COLO829 (cell line): ENCODE results near the gene ALDH1B1.
A peak's percentile ranks its signal among the peaks of the same experiment; 100 is the strongest.

Experiments
- DNase-seq: peaks from one replicate; pipeline ENCODE4 v3.0.0; 2012; ENCODE audit warnings: low spot score

Gene ALDH1B1

DNA sequence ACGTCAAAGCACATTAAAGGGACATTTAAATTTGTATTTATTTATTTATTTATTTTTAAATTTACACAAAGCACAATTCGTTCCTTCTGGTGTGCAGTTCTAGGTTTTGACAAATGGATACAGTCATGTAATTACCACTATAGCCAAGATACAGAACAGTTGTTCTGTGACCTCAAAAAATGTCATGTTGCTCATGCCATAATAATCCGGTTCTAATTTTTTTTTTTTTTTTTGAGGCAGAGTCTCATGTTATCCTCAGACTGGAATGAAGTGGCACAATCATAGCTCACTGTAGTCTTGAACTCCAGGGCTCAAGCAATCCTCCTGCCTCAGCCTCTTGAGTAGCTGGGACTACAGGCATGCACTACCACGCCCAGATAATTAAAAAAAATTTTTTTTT lies 24.0 kb downstream of the ALDH1B1 start:
- DNase-seq, result no peak

DNA sequence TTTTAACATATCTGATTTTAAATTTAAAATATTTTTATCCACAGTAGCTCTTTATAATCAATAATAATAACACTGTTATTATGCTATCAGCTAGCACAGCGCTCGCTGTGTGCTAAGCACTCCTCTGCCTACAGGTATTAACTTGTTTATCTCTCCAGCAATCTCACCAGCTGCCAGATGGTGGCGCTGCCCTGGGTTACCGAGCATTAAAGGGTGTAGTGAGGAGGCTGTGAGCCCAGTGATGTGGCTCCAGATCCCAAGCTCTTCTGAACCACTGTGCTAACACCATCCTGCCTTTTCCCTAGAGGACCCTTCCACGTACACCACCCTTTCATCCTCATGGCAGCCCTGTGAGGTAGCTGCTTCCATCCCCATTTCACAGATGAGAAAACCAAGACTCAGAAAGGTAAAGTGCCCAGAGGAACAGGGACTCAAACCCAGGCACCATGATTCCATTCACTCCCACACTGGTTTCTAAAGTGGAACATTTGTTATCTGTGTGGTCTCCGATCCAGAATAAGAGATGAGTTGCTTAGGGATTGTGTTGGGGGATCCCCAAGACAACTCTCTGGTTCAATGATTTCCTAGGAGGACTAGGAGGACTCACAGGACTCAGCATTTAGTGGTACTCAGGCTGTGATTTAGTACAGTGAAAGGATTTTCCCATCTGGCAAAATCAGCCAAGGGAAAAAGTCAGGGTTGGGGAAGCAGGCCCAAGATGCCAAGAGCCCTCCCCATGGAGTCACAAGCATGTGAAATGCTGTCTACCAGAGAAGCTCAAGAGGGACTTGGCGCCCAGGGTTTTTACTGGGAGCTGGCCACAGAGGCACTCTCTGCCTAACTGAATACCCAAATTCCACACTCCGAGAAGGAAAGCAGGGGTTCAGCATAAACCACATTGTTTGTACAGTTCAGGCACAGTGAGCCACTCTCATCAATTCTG lies 24.8 kb downstream of the ALDH1B1 start:
- peak; percentile 45 for DNase-seq

DNA sequence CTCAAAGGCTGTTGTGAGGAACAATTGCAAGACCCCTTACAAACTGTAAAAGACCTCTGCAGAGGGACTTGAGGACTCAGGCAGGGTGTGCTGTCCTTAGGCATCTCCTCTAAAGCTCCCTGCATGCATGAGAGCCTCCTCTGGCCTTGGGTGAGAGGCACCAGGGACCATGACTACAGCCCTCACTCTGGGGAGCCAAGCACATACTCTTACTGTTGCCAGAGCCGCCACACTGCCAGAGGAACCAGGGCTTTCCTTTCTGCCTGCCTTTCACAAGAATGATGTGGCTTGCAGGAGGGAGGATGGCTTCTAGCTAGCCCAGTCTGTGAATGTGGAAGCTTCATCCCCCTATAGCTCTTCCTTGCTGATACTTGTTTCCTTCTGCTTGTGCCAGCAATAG lies 25.9 kb downstream of the ALDH1B1 start:
- no peak for DNase-seq

DNA sequence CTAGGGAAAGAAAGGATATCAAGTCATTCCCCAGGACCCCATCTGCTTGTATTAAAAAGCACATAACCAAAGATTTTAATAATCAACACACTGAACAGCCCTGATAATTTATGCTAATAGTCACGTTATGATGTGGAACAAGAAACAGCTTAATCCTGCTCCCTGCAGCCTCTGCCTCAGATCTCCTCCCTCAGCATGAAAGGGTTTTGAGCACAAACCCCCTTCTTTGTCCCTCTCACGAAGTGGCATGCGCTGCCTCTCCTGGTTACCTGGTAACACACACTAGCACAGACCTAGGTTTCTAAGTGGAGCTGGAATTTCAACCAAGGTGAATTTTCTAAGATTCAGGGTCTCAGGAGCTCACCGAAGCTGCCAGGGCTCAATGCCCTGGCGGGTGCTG lies 26.7 kb downstream of the ALDH1B1 start:
- no peak for DNase-seq

DNA sequence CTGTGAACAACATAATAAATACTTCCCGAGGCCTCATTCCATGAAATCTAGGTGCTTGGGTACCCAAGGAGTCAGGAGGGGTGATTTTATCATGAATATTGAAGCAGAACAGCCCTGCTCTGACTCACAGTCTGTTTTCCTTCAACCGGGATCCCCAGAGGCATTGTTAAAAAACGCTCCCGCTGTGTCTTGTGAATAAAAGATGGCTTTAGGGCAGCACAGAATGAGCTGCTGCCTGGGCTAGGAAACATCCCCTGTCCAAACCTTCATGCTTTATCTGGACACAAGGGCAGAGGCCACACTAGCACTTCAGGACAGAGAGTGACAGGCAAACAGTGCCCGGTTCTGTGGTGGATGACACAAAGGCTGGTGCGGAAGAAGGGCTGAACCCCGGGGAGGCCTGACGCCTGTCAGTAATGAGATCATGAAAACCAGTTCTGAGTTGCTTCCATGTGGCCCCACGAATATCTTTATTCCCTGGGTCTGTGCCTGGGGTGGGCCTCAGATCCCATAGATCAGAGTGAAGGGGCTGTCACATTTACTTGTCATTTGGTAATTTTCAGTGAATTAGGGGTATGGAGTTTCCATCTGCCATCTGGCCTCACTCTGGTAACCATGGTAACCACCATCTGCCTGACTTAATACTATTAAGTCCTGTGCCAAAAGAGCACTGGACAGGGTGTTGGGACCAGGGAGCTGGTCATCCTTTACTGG lies 29.2 kb downstream of the ALDH1B1 start:
- peak; percentile 59 for DNase-seq

DNA sequence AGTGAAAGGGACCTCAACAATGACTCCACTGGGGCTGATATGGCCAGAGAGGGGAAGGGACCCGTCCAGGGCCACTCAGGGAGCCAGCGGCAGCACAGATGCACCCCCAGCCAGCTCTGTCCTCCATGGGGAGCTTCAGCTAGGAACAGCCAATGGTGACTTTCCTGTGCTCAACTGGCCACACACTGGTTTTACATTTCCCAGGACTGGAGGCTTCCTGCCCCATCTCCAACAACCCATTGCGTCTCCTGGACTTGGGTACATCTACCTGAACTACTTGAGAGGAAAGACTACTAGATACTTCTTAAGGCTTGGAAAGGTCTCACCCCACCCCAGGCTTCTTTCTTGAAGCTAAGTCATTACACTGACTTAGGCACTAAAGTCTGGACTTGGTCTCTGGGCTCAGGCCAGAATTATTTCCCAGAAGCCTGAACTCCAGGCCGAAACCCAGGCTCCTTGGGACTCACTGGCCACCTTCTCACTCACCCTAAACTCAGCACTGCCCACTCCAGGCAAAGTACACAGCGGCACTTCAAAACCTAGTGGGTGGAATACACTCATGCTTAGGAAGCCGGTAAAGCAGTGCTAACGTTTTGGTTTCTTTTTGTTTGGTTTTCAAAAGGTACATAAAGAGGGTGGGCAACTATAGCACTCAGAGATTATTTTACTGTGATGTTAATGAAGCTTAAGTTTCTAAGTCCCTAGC lies 30.2 kb downstream of the ALDH1B1 start:
- no peak for DNase-seq

DNA sequence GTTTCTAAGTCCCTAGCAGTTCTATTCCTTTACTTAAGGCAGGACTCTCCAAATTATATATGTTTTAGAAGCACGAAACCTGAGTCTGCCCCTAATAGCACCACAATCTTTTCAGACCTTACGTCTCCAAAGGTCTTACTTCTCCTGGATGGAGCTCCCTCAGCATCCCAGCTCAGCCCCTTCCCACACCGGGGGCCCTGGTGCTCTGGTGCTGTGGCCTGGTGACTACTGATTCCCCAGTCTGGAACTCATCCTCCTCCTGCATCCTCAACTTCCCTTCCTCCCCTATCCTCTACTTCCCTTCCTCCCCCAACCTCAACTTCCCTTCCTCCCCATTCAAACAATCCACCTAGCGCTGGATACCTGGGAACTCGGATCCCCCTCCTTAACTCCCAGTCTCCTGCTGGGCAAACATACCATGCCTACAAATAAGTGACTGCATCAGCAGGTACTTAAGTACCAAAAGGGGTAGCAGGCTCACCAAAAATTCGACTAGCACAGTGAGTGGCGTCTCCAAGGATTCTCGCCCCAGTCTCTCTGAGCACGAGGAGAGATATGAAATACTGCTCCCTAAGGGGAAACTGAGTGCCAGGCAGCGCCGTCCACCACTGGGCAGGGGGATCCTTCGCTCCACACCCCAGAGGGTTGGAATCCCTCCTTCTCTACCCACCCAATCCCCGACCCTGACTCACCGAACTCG lies 30.9 kb downstream of the ALDH1B1 start:
- DNase-seq, result no peak

DNA sequence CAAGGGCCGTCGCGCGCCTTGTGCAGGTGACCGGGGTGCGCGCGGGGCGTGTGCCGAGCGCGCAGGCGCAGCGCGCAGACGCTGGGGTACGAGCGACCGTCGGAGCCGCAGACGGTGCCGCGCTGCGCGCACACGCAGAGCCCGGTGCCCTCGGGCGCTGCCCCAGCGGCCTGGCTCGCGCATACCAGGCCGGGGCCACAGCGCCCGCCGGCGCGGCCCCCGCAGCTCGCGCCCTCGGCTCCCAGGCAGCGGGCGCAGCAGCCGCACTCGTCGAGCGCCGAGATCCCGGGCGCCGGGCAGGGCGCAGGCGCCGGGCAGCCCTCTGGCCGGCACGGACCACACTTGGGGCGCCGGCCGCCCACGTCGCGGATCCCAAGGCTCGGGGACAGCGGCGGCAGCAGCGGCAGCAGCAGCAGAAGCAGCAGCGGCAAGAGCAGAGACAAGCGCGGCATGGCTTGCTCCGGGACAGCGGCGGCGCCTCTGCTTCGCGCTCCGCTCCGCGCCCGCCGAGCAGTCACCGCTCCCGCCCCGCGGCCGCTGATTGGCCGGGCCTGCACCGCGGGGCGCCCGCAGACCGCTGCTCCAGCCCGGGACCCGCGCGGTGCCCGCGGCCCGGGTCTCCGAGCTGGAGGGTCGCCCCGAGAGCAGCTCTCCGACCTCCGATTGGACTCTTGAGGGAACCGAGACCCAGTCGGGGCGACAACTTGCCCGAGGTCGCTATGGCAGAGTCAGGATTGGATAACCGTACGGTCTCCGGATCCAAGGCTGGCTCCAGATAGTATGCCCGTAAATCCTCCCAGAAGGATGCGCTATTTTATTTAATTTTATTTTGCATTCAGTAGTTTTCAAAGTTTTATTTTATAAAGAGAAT lies 31.7 kb downstream of the ALDH1B1 start, which contains the start of gene IGFBPL1:
IGFBPL1 (minus strand) TSS at position 482 of the 871 bp plus-strand sequence; CDS start at position 452, 30 bp downstream.
- DNase-seq, result no peak

DNA sequence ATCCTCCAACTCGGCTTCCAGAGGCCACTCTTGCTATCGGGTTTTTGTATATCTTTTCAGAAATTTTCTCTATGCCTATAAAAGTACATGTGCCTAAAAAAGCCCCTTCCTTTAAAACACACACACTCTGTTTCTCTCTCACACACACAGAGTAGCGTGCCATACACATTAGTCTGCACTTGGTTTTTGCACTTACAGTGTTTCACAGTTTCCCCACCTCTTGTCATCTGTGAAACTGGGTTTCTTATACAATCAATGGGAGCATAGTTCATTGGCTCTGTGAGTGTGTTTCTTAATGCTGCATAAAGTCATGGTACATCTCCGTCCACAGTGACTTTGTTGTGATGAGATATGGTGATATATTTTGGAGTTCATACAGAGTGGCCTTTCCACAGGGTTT lies 32.4 kb downstream of the ALDH1B1 start:
- no peak for DNase-seq

DNA sequence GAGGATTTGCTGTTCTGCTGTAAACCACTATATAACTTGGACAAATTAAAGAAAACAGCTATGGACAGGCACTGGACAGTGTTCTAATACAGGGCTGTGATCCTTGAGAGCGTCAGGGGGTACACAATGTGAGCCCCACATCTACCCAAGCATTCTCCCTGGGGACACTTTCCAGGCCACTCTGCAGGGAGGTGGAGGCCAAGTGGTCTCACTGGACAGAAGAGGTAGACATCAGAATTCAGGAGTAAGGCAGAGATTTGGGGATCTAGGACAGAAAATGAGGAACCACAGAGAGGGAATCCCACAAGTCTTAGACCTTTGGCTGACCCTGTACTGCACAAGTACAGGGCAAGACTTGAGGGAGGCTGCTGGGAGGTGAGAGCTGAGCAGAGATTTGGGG lies 35.6 kb downstream of the ALDH1B1 start:
- no peak for DNase-seq

DNA sequence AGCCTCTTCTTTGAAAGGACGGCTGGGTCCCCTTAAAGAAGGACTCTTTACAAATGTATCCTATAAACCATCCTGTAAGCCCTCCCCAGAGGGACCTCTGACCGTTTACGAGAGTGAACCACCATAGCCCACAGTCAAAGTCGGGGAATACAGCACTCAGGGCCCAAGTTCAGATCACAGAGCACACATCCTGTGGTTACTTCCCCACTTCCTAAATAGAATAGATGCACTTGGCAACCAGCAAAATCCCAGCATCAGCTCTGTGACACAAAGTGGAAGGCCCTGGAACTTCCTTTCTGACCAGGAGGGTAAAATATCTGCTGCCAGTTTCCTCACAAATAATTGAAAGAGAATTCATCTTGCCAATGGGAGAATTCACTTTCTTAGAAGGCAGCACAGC lies 38.6 kb downstream of the ALDH1B1 start:
- no peak for DNase-seq

DNA sequence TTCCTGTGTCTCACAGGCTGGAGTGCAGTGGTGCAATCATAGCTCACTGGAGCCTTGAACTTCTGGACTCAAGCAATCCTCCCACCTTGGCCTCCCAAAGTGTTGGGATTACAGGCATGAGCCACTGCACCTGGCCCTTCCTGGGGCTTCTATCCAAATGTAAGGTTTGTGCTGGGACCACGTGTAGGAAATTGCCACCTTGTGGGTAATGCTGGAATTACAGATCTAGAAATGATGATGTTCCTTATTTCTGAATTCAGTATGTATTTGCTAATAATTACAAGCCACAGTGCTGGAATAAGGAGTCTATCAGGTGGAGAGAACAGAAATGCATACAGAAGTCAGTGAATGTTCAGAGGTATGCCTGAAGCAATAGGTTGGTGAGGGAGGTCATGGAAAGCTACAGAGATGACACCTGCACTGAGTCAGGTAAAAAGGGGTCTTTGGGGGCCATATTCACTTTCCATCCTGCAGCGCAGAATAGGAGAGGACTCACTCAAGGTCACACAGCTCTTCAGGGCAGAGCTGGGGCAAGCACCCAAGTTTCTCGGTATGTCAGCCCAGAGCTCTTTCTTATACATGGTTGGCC lies 40.5 kb downstream of the ALDH1B1 start:
- DNase-seq, result peak; percentile 54

DNA sequence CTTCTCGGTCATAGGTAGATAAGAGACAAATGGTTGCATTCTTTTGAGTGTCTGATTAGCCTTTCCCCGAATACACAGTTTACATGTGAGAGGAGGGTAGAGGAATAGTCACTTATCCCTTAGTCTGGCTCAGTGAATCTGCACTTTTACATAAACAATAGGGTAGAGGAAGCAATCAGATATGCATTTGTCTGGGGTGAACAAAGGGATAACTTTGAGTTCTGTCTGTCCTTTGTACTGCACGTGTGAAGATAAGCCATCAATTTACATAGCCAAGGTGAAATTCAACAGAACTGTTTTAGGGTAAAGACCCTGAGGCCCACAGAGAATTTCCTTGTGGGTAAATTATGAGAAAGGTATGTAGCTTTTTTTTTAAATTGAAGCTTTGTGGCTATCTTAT lies 41.9 kb downstream of the ALDH1B1 start:
- no peak for DNase-seq

DNA sequence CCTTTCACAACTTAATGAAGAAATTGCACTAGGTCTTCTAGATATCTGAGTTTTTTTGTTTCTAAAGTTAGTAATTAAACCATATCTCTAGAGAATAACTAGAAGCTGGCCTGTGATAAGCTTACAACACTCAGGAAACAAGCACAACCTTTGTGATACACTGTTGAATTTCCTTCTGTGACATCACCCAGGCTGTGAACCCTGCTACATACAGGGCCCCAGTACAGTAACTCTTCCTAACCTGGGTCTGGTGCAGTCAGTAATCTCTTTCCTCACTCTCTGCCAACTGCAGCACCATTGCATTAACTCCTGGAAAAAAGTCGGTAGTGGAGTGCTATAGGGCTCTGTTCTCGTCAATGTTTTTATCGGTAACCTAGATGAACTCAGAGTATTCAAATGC lies 42.4 kb downstream of the ALDH1B1 start:
- no peak for DNase-seq

DNA sequence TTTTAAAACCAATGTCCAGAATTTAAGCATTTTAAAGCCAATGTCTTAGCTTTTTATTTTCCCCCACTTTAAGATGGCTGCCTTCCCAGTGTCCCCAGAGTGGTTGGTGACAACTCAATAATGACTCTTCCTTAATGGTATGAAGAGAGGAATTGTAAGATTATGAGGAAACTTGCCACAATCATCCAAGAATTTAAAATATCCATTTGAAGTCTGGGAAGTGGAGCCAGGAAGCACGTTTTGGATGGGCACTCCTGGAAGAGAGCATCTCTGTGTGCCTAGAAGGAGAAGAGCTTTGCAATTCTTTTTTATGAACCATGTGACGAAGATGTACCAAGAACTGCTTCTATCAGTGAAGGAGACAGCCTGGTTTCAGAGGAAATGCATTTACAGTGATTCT lies 43.0 kb downstream of the ALDH1B1 start:
- no peak for DNase-seq

DNA sequence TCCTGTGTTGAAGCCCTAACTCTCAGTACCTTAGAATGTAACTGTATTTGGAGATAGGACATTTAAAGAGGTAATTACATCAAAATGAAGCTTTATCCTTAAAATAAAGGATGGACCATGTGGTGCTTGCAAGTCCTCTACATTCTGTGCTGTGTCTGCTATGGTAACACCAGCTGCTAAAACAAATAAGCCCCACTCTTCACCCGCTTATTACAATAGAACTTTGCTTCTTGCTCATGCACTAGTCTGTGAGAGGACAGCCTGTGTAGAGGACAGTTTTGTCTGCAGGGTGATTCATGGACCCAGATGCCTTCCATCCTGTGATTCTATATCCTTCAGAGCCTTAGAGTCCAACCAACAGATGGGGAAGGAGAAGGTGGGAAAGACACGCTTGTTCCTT lies 44.2 kb downstream of the ALDH1B1 start:
- DNase-seq, result no peak

DNA sequence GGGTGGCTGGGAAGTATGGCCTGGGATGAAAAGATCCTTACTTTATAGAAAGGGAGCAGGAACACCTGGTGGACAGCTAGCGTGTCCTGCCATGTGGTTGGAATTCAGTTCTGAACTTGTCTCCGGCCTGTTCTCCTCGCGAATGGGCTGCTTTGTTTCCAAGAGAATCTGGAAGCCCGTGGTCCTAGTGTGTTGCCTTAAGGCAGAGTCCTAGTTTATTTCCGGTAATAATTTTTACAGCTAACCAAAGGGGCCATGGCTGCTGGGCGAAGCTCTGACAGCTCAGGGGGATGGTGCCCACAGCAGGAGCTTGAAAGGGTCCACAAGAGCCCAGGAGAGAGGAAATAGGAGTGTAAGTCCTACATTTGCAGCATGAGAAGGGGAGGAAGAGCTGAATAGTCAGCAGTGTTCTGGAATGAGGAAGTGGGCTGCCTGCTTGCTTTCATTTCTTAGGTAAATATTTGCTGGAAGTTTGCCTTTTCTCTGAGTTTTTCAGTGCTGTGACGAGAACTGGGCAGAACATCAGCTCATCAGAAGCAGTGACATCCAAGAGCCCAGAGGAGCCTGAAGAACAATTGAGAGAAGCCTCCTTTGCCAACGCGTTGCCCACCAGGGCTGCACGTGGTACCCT lies 44.8 kb downstream of the ALDH1B1 start:
- no peak for DNase-seq

DNA sequence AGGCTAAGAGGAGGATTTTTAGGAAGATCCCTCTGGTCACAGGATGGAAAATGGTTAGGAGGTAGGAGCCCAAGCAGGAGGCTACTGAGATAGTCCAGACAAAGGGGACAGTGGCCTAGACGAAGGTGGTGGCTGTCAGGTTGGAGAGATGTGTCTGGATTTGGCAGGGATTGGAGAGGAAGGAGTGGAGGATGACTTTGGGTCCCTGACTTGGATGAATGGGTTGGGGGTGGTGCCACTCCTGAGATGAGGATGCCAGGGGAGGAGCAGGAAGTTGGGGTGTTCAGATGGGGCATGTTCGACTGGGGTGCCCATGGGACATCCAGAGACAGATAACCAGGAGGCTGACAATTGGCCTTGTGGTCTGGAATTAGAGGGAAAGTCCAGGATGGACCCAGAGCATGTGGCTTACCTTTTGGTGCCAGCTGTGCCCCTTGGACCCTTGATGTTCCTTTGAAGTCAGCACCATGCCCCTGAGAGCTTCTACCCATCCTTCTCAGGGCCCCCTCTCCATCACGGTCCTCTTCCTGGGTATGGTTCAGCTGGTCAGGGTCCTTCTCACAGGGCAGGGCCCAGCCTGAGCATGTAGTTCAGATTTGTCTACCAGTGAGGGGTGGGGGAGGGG lies 46.9 kb downstream of the ALDH1B1 start:
- no peak for DNase-seq

DNA sequence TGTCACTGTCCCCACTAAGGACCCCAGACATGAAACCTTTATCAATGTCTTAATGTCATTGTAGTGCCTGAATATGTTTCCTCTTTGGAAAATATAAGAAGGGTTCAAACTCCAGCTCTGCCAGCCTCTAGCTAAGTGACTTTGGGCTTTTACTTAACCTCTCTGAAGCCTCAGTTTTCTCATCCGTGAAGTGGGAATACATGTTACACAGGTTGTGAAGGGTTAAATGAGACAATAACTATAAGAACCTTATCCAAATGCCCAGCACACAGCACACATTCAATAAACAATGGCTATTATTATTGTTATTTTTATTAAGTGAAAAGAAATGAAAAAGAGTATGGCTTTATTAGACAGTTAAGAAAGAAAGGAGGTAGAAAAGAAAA lies 47.4 kb downstream of the ALDH1B1 start:
- no peak for DNase-seq

DNA sequence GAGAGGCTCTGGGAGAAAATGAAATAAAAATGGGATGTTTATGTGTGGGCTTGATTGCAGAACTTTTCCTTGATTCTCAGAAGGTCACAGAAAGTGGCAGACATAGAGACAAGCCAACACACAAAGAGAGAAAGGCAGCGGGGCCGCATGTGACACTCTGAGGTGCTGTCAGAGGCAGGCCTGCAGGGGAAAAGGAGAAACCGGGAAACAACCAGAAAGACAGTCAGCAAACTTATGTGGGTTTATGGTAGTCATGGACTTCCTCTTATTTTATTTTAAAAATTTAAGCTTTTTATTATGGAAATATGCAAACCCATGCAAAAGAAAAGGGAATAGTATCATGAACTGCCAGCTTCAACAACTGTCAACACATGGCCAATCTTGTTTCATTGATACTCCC lies 48.0 kb downstream of the ALDH1B1 start:
- DNase-seq, result no peak
